A673 (cell line): ENCODE results near the gene LIMS1.

Experiments used
- CTCF ChIP-seq: fragments of 300-800, 200-600 bp; sonication (generic); conservative IDR thresholded peaks from 2 replicates; pipeline ENCODE4 v1.5.1; 2017; ENCODE audit warnings: low read depth, mild to moderate bottlenecking, antibody characterized with exemption, low read length, moderate library complexity, mixed read lengths
- EZH2 ChIP-seq: fragments of 200-600 bp; sonication (generic); IDR thresholded peaks from 2 replicates; pipeline ENCODE4 v1.6.1; 2017; ENCODE audit warnings: borderline replicate concordance, low read depth, mild to moderate bottlenecking, mixed read lengths, antibody characterized with exemption, low read length; ENCODE audit not compliant: poor library complexity, severe bottlenecking

GRCh38 chr2:108640731-108641130 lies 106.5 kb downstream of the LIMS1 start:
- TF ChIP-seq CTCF = no peak
- TF ChIP-seq EZH2 = no peak
